PC-9 (cell line): Measurements from ENCODE around the gene TSPAN3. TPM values are rescaled to one million over a fixed set of nuclear protein-coding genes. Genes with fewer than 3 reads are reported as not detected.

Experiments used
- BruUV-seq: library from RNA; stranded (reverse); fragments of 400-500 nt; replicated peaks from 2 replicates; lab custom pipeline; 2021; lab: Mats Ljungman, UMichigan
- CTCF ChIA-PET: fragments of 300-600 bp; sonication (Branson Sonifier 250); formaldehyde crosslinking; loops from one replicate; lab custom pipeline; 2022; ENCODE audit warnings: antibody characterized with exemption; lab: Charles Lee
- POLR2A ChIA-PET: fragments of 300-600 bp; sonication (Branson Sonifier 250); formaldehyde crosslinking; loops from one replicate; lab custom pipeline; 2022; ENCODE audit warnings: antibody characterized with exemption; ENCODE audit not compliant: unreplicated experiment; lab: Charles Lee
- DNase-seq, 2 experiments: peaks; one replicate each; pipeline versions ENCODE4 v3.0.0 to v3.0.0-alpha.2; 2015 to 2022; ENCODE audit warnings: mixed read lengths in 1 of 2
- H2AFZ ChIP-seq: fragments of 200-600 bp; sonication (generic); 2 replicates; pipeline ENCODE4 v1.8.1; 2017; ENCODE audit warnings: antibody characterized with exemption
- H3F3A ChIP-seq: fragments of 200-600 bp; sonication (generic); 2 replicates; pipeline ENCODE4 v1.8.1; 2017; ENCODE audit warnings: antibody characterized with exemption, mild to moderate bottlenecking, low read depth; ENCODE audit not compliant: insufficient read depth
- H3K27ac ChIP-seq: fragments of 200-600 bp; sonication (generic); 2 replicates; pipeline ENCODE4 v1.6.1; 2016; ENCODE audit warnings: mixed run types
- H3K27me3 ChIP-seq: fragments of 200-600 bp; sonication (generic); 2 replicates; pipeline ENCODE4 v1.6.1; 2016; ENCODE audit warnings: low read depth, mixed run types; ENCODE audit not compliant: insufficient read depth
- H3K36me3 ChIP-seq: fragments of 200-600 bp; sonication (generic); 2 replicates; pipeline ENCODE4 v1.6.1; 2016; ENCODE audit warnings: low read depth, mixed run types
- H3K4me1 ChIP-seq: fragments of 200-600 bp; sonication (generic); replicated peaks from 2 replicates; pipeline ENCODE4 v1.6.1; 2016; ENCODE audit warnings: mixed run types; ENCODE audit not compliant: insufficient read depth
- H3K4me2 ChIP-seq: fragments of 200-600 bp; sonication (generic); 2 replicates; pipeline ENCODE4 v1.6.1; 2017; ENCODE audit warnings: mixed run types
- H3K4me3 ChIP-seq: fragments of 200-600 bp; sonication (generic); 2 replicates; pipeline ENCODE4 v1.6.1; 2016; ENCODE audit warnings: mixed run types
- H3K79me2 ChIP-seq: fragments of 200-600 bp; sonication (generic); 2 replicates; pipeline ENCODE4 v1.6.1; 2017; ENCODE audit warnings: low read depth, mixed run types
- H3K9me2 ChIP-seq: fragments of 200-600 bp; sonication (generic); 2 replicates; pipeline ENCODE4 v1.8.1; 2017; ENCODE audit warnings: mild to moderate bottlenecking; ENCODE audit not compliant: insufficient read depth
- H3K9me3 ChIP-seq: fragments of 200-600 bp; sonication (generic); 2 replicates; pipeline ENCODE4 v1.8.1; 2016; ENCODE audit warnings: low read depth; ENCODE audit not compliant: insufficient read depth
- H4K20me1 ChIP-seq: fragments of 200-600 bp; sonication (generic); 2 replicates; pipeline ENCODE4 v1.8.1; 2017; ENCODE audit not compliant: insufficient read depth
- EZH2 ChIP-seq: fragments of 200-600 bp; sonication (generic); IDR thresholded peaks from 2 replicates; pipeline ENCODE4 v1.8.0; 2017; ENCODE audit warnings: antibody characterized with exemption, low read depth
- intact Hi-C: fragments of 100-400 bp; cut with micrococcal nuclease; formaldehyde crosslinking; loops from one replicate; pipeline ENCODE4 v1.10.0; 2022; ENCODE audit not compliant: unreplicated experiment
- total RNA-seq: library from RNA; stranded (reverse); gene quantifications from 2 replicates; pipeline ENCODE4 v1.2.3, GENCODE V29; 2021
- TF ChIP-seq, protein P1 (sequence below): fragments of 200-600 bp; sonication (generic); conservative IDR thresholded peaks from 2 replicates; pipeline ENCODE4 v1.6.1; 2017; ENCODE audit warnings: mixed run types, antibody characterized with exemption, mild to moderate bottlenecking, moderate library complexity

Gene TSPAN3
- total RNA-seq, 1 experiment from 2014 or later = 151 TPM

DNA sequence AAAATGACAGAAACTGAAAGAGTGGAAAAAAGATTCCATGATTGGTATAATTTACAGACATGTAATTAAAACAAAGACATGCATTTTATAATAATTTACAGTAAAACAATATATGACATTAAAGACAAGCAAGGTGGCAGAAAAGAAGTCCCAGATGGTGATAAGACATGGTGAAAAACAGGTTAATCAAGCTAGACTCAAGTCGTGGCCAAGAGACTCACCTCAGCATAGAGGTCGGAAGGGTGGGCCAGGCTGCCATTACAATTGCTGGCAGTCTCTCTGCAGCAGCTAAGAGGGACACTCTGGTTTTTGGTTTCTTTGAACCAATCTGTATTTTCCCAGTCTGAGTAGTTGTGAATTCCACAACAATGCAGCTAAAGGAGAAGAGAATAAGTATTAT is 18.4 kb downstream of the TSPAN3 start:
- POLR2A ChIA-PET = interaction anchor here (0.6 kb wide), 1 partner anchor 1528 kb away, joined by 15 read pairs; no protein-coding TSS in a partner anchor
- no TSS peak for BruUV-seq
- peak overlapping the region; percentile 12; the same call in 1 of the 2 replicates for H3K4me2 ChIP-seq
- H2AFZ ChIP-seq = no peak overlapping the region
- TF ChIP-seq, protein P1, sequence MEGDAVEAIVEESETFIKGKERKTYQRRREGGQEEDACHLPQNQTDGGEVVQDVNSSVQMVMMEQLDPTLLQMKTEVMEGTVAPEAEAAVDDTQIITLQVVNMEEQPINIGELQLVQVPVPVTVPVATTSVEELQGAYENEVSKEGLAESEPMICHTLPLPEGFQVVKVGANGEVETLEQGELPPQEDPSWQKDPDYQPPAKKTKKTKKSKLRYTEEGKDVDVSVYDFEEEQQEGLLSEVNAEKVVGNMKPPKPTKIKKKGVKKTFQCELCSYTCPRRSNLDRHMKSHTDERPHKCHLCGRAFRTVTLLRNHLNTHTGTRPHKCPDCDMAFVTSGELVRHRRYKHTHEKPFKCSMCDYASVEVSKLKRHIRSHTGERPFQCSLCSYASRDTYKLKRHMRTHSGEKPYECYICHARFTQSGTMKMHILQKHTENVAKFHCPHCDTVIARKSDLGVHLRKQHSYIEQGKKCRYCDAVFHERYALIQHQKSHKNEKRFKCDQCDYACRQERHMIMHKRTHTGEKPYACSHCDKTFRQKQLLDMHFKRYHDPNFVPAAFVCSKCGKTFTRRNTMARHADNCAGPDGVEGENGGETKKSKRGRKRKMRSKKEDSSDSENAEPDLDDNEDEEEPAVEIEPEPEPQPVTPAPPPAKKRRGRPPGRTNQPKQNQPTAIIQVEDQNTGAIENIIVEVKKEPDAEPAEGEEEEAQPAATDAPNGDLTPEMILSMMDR = no peak
- TF ChIP-seq EZH2 = no peak
- peaks cover 16% of the 10 kb centered on the region for H3K36me3 ChIP-seq
- H3K27ac ChIP-seq = no peak overlapping the region
- CTCF ChIA-PET = interaction anchor here (0.7 kb wide), 1 partner anchor 578 kb away, joined by 5 read pairs; no protein-coding TSS in a partner anchor
- H3K4me1 ChIP-seq = peaks cover 23% of the 10 kb centered on the region
- H3K79me2 ChIP-seq = peaks cover 9% of the 10 kb centered on the region; the same call in 1 of the 2 replicates
- no peaks in the 10 kb centered on the region for H4K20me1 ChIP-seq
- intact Hi-C loops = no loop called here
- H3K9me2 ChIP-seq = no peaks in the 10 kb centered on the region
- no peaks in the 10 kb centered on the region for H3K27me3 ChIP-seq
- H3K4me3 ChIP-seq = no peak overlapping the region
- no peaks in the 10 kb centered on the region for H3F3A ChIP-seq
- no peaks in the 10 kb centered on the region for H3K9me3 ChIP-seq
- DNase-seq = no peak

DNA sequence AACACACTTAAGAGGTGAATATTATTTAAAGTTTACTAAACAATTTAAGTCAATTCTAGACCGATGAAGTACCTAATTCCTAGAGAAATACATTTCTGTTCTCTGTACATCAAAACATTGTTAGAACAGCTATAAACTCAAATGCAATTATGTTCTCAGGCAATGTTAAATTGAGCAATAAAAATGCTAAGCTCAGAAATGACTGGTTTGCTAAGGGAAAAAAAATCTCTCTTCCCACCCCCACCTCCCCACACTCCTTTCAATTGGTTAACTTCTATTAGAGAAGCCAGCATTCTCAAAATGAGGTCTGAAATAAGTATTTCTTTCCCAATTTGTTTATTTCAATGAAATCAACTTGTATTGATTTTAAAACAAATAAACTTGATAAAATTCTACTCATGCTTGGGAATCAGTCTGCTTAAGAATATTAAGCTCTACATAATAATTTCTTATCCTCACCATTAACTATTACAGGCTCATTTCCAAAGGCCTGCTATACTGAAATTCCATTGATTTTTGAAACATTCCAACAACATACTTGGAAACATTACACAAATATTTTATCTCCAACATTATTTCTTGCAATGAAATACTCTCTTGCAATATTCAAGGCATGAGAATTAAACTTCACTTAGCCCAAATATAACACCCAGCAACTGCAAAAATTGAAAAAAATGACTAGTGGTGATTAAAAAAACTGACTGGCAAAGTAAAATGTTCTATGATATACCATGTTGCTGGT is 22.6 kb downstream of the TSPAN3 start:
- no peak overlapping the region for H3K4me2 ChIP-seq
- CTCF ChIA-PET = no interaction called here
- BruUV-seq = no TSS peak

DNA sequence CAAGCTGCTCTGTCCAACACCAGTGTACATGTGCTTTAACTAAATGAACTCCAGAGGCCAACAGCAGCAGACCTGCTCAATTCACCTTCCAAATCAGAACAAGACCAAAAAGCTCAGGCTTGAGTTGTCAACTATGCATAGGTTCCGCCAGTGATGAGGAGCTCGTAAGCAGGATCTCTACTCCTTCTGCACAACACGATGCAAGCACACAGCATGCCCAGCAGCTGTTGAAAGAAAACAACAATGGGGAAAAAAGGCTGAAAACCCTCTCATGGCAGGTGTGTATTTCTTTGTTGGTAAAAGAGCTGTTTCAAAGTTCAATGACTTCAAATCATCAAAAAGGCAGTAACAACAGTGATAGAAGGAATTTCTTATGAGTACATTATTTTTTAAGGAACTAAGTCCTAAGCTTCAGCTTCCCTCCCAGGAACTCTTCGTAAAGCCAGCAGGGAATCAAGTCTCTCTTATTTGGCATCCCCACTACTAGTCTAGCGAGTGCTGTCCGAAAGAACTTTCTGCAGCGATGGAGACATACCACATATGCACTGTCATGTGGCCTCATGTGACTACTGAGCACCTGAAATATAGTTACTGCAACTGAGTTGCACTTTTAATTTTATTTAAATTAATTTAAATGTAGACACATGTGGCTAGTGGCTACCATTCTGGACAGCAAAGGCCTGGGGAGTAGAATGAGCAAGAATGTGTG is 24.1 kb downstream of the TSPAN3 start:
- intact Hi-C loops = no loop called here
- Histone ChIP-seq H3K79me2 (no peaks in the 10 kb centered on the region), H3K36me3 (peaks cover 25% of the 10 kb centered on the region; the same call in 1 of the 2 replicates), H3K27ac (no peak overlapping the region), H3K4me2 (no peak overlapping the region), H3K27me3 (no peaks in the 10 kb centered on the region), H3K9me3 (no peaks in the 10 kb centered on the region), H3K4me1 (no peaks in the 10 kb centered on the region), H3F3A (no peaks in the 10 kb centered on the region), H3K9me2 (no peaks in the 10 kb centered on the region), H4K20me1 (no peaks in the 10 kb centered on the region), H3K4me3 (no peak overlapping the region), H2AFZ (no peak overlapping the region)
- CTCF ChIA-PET = no interaction called here
- BruUV-seq = no TSS peak
- TF ChIP-seq, protein P1 = no peak
- no peak for TF ChIP-seq EZH2
- DNase-seq = no peak
- POLR2A ChIA-PET = interaction anchor here (0.7 kb wide), 1 partner anchor 79 kb away, joined by 4 read pairs; no protein-coding TSS in a partner anchor

More for the DNA sequence above, 22.6 kb downstream of the TSPAN3 start:
- H3K27ac ChIP-seq = no peak overlapping the region
- no peaks in the 10 kb centered on the region for H3K9me2 ChIP-seq
- no peaks in the 10 kb centered on the region for H4K20me1 ChIP-seq
- no peak for DNase-seq
- POLR2A ChIA-PET = no interaction called here
- no peaks in the 10 kb centered on the region for H3F3A ChIP-seq
- H3K27me3 ChIP-seq = no peaks in the 10 kb centered on the region
- no peak overlapping the region for H3K4me3 ChIP-seq
- H2AFZ ChIP-seq = no peak overlapping the region
- H3K9me3 ChIP-seq = no peaks in the 10 kb centered on the region
- H3K36me3 ChIP-seq = peaks cover 25% of the 10 kb centered on the region; the same call in 1 of the 2 replicates
- H3K79me2 ChIP-seq = no peaks in the 10 kb centered on the region; the same call in 1 of the 2 replicates
- no peak for TF ChIP-seq EZH2
- TF ChIP-seq, protein P1 = no peak
- intact Hi-C loops = no loop called here
- H3K4me1 ChIP-seq = peaks cover 9% of the 10 kb centered on the region
